RWPE2 (cell line): ENCODE measurements around the gene SMPDL3A.

ENCODE experiments used
- ATAC-seq: fragments of 200-7000 bp; cut with Tn5 transposase; 3 replicates; pipeline ENCODE4 v1.9.1; 2021; ENCODE audit warnings: low read depth
- DNase-seq: peaks from one replicate; pipeline ENCODE4 v3.0.0-alpha.2; 2020; ENCODE audit warnings: low spot score
- H3K27ac ChIP-seq: fragments of 450-650 bp; 2 replicates; pipeline ENCODE4 v1.5.1; 2017; ENCODE audit warnings: mild to moderate bottlenecking; ENCODE audit not compliant: poor library complexity, severe bottlenecking
- H3K27me3 ChIP-seq: fragments of 250-450 bp; sonication (Bioruptor Pico); 2 replicates; pipeline ENCODE4 v1.5.1; 2021; ENCODE audit warnings: mild to moderate bottlenecking, moderate library complexity; ENCODE audit not compliant: insufficient read depth, poor library complexity, severe bottlenecking
- H3K36me3 ChIP-seq: fragments of 250-450 bp; sonication (Bioruptor Pico); 2 replicates; pipeline ENCODE4 v1.5.1; 2020; ENCODE audit warnings: low read depth, mild to moderate bottlenecking, moderate library complexity
- H3K4me1 ChIP-seq: fragments of 250-450 bp; sonication (Bioruptor Pico); 2 replicates; pipeline ENCODE4 v1.5.1; 2021; ENCODE audit warnings: mild to moderate bottlenecking, moderate library complexity; ENCODE audit not compliant: insufficient read depth, poor library complexity, severe bottlenecking
- H3K4me3 ChIP-seq: fragments of 250-450 bp; sonication (Bioruptor Pico); 2 replicates; pipeline ENCODE4 v1.5.1; 2021; ENCODE audit warnings: mild to moderate bottlenecking, moderate library complexity; ENCODE audit not compliant: severe bottlenecking
- H3K9me3 ChIP-seq: fragments of 250-450 bp; sonication (Bioruptor Pico); 2 replicates; pipeline ENCODE4 v1.5.1; 2021; ENCODE audit warnings: mild to moderate bottlenecking, moderate library complexity; ENCODE audit not compliant: severe bottlenecking
- CTCF ChIP-seq: fragments of 450-650 bp; IDR thresholded peaks from one replicate; pipeline ENCODE4 v1.5.1; 2017; ENCODE audit warnings: mild to moderate bottlenecking, moderate library complexity; ENCODE audit not compliant: poor library complexity, severe bottlenecking

Gene SMPDL3A

GRCh38 chr6:122798099-122798641 lies 9.1 kb downstream of the SMPDL3A start:
- ATAC-seq, result peak; percentile 86
- peak overlapping the region; percentile 61 for H3K27ac ChIP-seq

GRCh38 chr6:122799140-122799745 lies 10.2 kb downstream of the SMPDL3A start:
- no peaks in the 10 kb centered on the region for H3K27me3 ChIP-seq
- ATAC-seq (no peak), DNase-seq (no peak)
- H3K4me1 ChIP-seq, result peaks cover 30% of the 10 kb centered on the region
- no peaks in the 10 kb centered on the region for H3K36me3 ChIP-seq
- TF ChIP-seq CTCF, result no peak
- H3K9me3 ChIP-seq, result no peaks in the 10 kb centered on the region
- peak overlapping the region; percentile 61 for H3K27ac ChIP-seq
- H3K4me3 ChIP-seq, result no peak overlapping the region

More at GRCh38 chr6:122798099-122798641, 9.1 kb downstream of the SMPDL3A start:
- DNase-seq, result peak; percentile 47
- H3K4me3 ChIP-seq, result no peak overlapping the region
- no peaks in the 10 kb centered on the region for H3K36me3 ChIP-seq
- peaks cover 30% of the 10 kb centered on the region for H3K4me1 ChIP-seq
- TF ChIP-seq CTCF, result no peak
- no peaks in the 10 kb centered on the region for H3K9me3 ChIP-seq
- no peaks in the 10 kb centered on the region for H3K27me3 ChIP-seq

- Histone ChIP-seq H3K4me1 (peaks cover 30% of the 10 kb centered on the region), H3K27me3 (no peaks in the 10 kb centered on the region), H3K36me3 (no peaks in the 10 kb centered on the region), H3K4me3 (no peak overlapping the region), H3K9me3 (no peaks in the 10 kb centered on the region), H3K27ac (peak overlapping the region; percentile 61)
- ATAC-seq (peak; percentile 86), DNase-seq (peak; percentile 47)
- no peak for TF ChIP-seq CTCF
Observed at GRCh38 chr6:122799916-122800686, 11.0 kb downstream of the SMPDL3A start.

GRCh38 chr6:122800906-122801305 lies 11.8 kb downstream of the SMPDL3A start:
- DNase-seq (no peak), ATAC-seq (no peak)
- H3K4me1 ChIP-seq, result peaks cover 30% of the 10 kb centered on the region
- no peak overlapping the region for H3K4me3 ChIP-seq
- TF ChIP-seq CTCF, result no peak
- H3K27me3 ChIP-seq, result no peaks in the 10 kb centered on the region
- peak overlapping the region; percentile 61 for H3K27ac ChIP-seq
- no peaks in the 10 kb centered on the region for H3K36me3 ChIP-seq
- H3K9me3 ChIP-seq, result no peaks in the 10 kb centered on the region
